NCI-H2227 (cell line): ENCODE measurements around the gene SMIM14.
"Not testable (repeated sequence)": the region's sequence is repeated elsewhere in the genome, so short reads cannot be mapped to it uniquely, and the experiment has no call there.

Experiments
- DNase-seq: peaks from one replicate; lab custom pipeline; 2025; ENCODE audit not compliant: unreplicated experiment; lab: John Stamatoyannopoulos, UW

SMIM14 gene

GRCh38 chr4:39648213-39648612, 9.5 kb upstream of the SMIM14 start:
- DNase-seq = no peak

DNA sequence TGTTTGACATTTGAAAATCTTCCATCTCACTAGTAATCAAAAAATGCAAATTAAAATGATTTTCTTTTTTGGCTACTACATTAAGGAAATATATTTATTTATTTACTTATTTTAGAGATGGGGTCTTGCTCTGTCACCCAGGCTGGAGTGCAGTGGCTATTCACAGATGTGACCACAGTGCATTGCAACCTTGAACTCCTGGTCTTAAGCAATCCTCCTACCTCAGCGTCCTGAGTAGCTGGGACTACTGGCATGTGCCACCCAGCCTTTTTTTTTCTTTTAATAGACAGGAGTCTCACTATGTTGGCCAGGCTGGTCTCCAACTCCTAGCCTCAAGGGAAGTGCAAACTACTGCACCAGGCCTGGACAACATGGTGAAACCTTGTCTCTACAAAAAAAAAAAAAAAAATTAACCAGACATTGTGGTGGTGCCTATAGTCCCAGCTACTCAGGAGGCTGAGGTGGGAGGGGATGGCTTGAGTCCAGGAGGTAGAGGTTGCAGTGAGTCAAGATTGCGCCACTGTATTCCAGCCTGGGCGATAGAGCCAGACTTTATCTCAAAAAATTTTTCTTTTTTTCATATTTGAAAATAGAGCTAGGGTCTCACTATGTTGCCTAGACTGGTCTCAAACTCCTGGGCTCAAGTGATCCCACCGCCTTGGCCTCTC, 4.4 kb upstream of the SMIM14 start:
- DNase-seq = no peak

DNA sequence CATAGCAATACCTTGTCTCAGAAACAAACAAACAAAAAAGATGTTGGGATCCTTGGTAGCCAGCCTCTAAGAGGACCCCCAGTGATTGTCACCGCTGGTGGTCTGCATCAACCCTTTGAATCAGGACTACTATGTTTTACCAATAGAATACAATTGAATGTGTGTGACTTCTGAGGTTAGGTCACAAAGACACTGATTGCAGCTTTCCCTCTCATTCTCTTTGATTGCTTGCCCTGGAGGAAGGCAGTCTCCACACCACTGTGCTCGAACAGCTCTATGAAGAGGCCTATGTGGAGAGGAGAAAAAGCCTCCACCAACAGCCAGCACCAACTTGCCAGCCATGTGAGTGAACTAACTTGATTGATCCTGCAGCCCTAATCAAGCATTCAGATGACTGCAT, 2.8 kb upstream of the SMIM14 start:
- no peak for DNase-seq

GRCh38 chr4:39637586-39638353, 895 bp downstream of the SMIM14 start:
- DNase-seq = peak; percentile 40

GRCh38 chr4:39637221-39637585, 1.5 kb downstream of the SMIM14 start:
- no peak for DNase-seq

DNA sequence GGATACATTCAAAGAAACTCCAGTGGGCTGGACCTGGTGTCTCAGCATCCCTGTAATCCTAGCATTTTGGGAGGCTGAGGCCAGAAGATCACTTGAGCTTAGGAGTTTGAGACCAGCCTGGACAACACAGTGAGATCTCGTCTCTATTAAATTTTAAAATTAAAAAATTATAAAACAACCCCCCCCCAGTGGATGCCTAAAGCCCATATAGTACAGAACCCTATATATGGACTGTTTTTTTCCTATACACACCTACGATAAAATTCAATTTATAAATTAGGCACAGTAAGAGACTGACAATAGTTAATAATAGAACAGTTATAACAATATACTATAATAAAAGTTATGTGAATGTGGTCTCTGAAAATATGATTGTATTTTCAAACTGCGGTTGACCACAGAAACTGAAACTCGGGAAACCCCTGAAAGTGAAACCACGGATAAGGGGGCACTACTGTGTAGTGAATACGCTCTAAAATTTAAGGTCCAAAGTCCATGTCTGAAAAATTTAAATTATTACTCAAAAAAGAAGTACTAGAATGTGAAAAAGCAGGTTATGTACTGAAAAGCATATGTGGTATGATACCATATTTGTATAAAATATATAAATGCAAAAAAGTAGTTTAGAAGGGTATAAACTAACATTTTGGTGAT, 2.0 kb downstream of the SMIM14 start:
- DNase-seq = no peak

DNA sequence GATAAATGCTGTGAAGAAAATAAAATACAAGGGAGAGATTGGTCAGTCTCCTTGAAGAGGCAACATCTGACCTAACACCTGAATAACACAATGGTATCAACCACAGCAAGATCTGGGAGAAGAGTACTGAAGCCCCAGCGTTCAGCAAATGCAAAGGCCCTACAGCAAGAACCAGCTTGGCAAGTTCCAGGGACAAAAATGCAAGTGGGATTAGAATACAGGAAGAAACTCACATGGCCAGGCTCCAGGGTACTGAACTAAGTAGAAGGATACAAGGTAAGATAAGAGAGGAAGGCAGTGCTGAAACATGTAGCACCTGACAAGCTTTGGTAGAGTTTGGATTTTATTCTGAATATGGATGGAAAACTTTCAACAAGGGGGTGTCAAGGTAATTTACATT, 3.6 kb downstream of the SMIM14 start:
- DNase-seq = no peak

DNA sequence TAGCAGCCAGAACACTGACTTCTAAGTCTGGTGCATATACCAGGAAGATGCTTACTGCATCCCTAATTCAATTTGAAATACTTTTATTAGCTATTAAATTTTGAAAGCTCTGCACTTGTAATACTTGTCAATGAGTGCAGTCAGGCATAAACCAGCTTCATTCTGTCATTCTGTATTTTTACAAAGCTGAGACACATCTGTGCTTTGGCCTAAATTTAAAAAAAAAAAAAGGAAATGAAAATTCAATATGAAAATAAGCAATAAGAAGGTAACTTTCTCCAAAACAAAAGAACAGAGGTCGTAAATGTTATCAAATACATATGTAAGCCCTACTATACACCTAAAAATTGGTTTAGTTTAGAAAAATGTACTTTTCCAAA, 7.0 kb downstream of the SMIM14 start:
- DNase-seq = no peak

DNA sequence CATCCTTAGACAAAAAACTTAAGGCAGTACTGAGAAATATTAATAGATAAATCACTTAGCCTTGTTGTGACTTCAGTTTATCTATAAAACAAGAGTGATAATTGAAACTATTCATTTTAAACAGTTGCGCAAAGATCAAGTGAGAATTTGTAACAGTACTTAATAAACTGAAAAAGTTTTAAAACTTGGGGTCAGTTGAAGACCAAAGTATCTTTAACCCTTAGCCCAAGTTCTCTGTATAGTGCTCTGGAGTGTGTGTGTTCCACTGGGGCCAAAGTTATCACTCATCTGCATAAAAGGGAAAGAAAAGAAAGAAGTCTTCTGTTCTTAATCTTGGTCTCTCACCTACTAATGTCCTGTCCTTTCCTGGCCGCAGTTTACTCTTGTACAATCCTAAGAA, 11.3 kb downstream of the SMIM14 start:
- no peak for DNase-seq

GRCh38 chr4:39626913-39627312, 11.8 kb downstream of the SMIM14 start:
- DNase-seq = no peak

- DNase-seq = no peak
These were observed 12.4 kb downstream of the SMIM14 start for GRCh38 chr4:39626261-39626660.

GRCh38 chr4:39621582-39621981, 17.1 kb downstream of the SMIM14 start:
- peak; percentile 55 for DNase-seq

DNA sequence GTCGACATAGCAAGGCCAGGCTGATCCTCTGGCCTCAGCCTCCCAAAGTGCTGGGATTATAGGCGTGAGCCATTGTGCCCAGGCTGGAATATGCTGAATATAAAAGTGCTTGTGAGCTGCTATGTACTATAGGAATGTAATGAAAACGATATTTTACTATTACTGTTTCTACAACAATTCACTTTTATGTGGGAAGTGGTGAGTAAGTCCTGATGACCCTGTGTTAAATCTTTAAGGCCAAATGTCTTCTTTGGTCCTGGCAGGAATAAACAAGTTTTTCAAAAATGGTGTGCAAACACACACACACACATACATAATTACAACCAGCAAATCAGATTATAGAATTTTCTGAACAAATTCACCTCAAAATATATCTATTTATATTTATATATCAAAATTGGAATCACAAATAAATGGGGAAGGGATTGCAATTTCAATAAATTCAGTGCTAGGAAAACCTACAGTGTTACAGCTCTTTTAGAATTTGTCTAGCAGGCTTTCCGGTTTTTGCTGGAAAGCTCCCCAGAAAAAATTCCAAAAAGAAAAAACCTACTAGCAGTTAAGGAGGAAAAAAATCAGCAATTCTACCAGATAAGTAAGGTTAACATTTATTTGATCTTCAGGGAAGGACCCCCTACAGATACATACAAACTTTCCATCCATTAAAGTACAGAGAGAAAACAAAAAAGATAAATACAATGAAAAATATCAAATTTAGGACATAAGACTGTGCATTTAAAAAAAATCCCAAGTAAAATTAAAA, 17.9 kb downstream of the SMIM14 start:
- no peak for DNase-seq

GRCh38 chr4:39617534-39617933, 21.1 kb downstream of the SMIM14 start:
- DNase-seq = no peak

- DNase-seq = no peak
These were observed 22.0 kb downstream of the SMIM14 start for GRCh38 chr4:39616651-39617050.

DNA sequence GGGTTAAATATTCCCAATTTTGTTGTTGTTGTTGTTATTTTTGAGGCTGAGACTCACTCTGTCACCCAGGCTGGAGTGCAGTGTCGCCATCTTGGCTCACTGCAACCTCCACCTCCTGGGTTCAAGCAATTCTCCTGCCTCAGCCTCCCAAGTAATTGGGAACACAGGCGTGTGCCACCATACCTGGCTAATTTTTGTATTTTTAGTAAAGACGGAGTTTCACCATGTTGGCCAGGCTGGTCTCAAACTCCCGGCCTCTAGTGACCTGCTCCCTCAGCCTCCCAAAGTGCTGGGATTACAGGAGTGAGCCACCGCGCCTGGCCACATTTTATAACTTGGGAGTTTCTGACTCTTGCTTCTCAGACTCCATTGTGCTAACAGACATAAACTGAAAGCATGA, 22.6 kb downstream of the SMIM14 start:
- DNase-seq = not testable (repeated sequence)

GRCh38 chr4:39614487-39615162, 24.0 kb downstream of the SMIM14 start:
- DNase-seq = no peak

DNA sequence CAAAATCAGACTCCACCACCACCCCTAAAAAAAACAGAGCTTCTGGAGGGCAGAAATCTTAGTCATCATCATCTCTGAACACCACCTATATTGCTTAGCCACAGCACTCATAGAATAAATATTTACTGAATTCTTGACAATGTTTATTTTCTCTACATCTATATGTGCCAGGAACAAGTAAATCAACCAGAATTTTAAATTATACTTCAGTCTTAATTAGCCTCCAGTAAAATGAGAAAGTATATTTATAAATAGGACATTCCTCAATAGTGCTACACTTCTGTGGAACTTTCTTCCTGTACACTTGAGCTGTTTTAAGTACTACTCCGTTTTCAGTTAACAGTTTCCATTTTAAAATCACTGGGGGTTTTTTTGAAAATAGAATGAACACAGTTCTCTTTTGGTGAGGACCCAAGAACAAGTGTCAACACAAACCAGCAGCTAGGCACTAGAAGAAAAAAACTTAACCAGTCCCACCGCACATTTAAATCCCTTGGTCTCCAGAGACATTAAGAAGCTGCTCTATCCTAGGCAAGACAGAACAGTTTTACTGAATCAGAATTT, 25.5 kb downstream of the SMIM14 start:
- DNase-seq = no peak

DNA sequence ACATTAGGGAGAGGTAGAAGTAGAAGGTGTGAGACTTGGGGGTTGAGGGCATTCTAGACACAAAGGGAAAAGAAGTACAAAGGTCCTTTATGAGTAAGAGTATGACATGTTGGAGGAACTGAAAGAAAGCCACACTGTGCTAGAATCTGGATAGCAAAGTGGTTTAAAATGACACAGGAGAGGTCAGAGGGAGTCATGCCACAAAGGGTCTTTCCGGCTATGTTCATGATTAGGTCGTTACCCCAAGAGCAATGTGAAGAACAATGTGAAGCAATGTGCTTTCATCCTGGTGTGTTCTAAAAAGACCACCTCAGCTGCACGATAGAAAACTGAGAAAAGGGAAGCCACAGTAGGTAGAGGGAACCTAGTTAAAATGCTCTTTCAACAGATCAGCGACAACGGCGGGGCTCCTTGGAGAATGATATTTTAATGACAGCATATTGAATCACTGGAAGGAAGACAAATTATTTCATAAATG, 29.2 kb downstream of the SMIM14 start:
- no peak for DNase-seq

GRCh38 chr4:39608451-39608850, 30.2 kb downstream of the SMIM14 start:
- DNase-seq = no peak

DNA sequence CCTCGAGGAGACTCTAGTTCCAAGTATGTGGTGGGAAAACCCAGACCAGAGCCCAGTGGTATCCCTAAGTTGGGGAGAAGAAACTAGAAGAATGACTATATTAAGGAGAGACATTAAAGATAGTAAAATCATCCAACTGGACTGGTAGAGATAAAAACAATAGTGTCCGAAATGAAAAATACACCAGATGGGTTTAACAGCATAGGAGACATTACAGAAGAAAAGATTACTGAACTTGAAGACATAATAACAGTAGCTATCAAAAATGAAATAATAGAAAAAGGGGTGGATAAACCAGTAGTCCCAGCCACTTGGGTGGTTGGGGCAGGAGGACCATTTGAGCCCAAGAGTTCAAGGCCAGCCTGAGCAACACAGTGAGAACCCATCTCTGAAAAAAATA, 31.9 kb downstream of the SMIM14 start:
- no peak for DNase-seq
